ENCODE results near the gene TMEM200B.
"Not testable (repeated sequence)": the region's sequence is repeated elsewhere in the genome, so short reads cannot be mapped to it uniquely, and the experiment has no call there.

Gene TMEM200B

GRCh38 chr1:29105822-29106221 is 17.9 kb downstream of the TMEM200B start:
- no peak for DNase-seq

- DNase-seq: no peak
These were observed 23.2 kb downstream of the TMEM200B start for GRCh38 chr1:29100487-29100886.

GRCh38 chr1:29099286-29099685 is 24.4 kb downstream of the TMEM200B start:
- no peak for DNase-seq

GRCh38 chr1:29096231-29096886 is 27.3 kb downstream of the TMEM200B start:
- no peak for DNase-seq

GRCh38 chr1:29094954-29095353 is 28.7 kb downstream of the TMEM200B start:
- no peak for DNase-seq

GRCh38 chr1:29094433-29094832 is 29.3 kb downstream of the TMEM200B start:
- DNase-seq: no peak

- DNase-seq: not testable (repeated sequence)
These were observed 31.0 kb downstream of the TMEM200B start for GRCh38 chr1:29092704-29093103.

GRCh38 chr1:29090937-29091618 is 32.6 kb downstream of the TMEM200B start:
- DNase-seq: no peak

- DNase-seq: no peak
These were observed 39.5 kb downstream of the TMEM200B start for GRCh38 chr1:29084196-29084521.

GRCh38 chr1:29083317-29084195 is 40.1 kb downstream of the TMEM200B start:
- DNase-seq: no peak

- DNase-seq: no peak
These were observed 41.2 kb downstream of the TMEM200B start for GRCh38 chr1:29082519-29082918.

GRCh38 chr1:29081201-29081600 is 42.5 kb downstream of the TMEM200B start:
- no peak for DNase-seq

GRCh38 chr1:29079916-29080629 is 43.6 kb downstream of the TMEM200B start:
- DNase-seq: not testable (repeated sequence)

GRCh38 chr1:29077155-29077554 is 46.5 kb downstream of the TMEM200B start:
- DNase-seq: no peak

Data from NK-92 treated with Interleukin-12 subunit alpha and Interleukin-12 subunit beta, amount 100 ng/mL, for 24 hours (cell line).